ENCODE data around the gene LARP4.
"Not testable (repeated sequence)": the region's sequence is repeated elsewhere in the genome, so short reads cannot be mapped to it uniquely, and the experiment has no call there.

Gene LARP4

DNA sequence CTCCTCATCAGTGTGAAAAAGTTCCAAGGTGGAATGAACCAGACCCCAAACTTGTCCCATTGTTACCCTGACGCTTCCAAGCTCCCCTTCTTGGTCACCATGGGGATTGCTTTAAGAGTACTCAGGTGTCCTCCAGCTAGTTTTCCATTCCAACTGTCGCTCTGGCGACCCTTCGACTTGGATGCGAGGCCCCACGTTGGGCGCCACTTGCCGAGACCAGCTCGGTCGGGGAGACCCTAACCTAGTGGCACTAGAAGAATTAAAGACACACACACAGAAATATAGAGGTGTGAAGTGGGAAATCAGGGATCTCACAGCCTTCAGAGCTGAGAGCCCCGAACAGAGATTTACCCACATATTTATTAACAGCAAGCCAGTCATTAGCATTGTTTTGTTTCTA is 97.4 kb downstream of the LARP4 start:
- DNase-seq, result not testable (repeated sequence)

DNA sequence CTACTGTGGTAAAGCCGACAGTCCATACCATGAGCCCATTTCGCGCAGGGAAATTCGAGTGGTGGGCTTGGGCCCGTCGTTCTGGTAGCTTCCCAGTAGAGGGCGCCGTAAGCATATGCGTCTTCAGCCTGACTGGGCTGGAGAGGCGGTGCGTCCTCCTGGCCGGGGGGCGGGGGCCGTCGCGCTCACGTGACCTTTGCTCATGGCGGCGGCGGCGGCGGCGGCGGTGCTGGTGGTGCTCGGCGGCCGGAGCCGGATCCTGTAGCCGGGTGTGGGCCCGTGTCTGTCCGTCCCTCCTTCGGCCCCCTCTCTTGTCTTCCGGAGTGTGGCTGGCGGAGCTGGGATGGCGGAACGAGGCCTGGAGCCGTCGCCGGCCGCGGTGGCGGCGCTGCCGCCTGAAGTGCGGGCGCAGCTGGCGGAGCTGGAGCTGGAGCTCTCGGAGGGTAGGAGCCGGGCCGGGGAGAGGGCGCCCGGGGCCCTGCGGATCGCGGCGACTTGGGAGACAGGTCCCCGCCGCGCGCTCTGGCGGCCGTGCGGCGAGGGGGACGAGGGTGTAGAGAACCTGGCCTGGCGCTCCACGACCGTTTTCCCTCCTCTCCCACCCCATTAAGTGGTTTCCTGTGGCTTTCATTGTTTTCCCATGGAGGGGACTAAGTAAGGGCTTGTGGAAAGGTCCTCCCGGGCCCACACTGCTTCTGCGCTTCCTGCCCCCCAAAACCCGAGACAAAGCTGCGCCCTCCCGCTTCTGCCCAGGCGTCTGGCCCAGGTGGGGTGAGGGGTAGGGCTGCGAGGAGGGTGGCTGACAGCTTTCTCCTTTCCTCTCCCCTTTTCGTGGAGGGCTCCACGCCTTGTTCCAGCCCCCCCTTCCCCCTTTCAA is 104.4 kb downstream of the LARP4 start, which contains the start of gene DIP2B:
Gene DIP2B, plus strand, starts transcription at position 188 of the 877 bp plus-strand sequence. Its CDS starts 156 bp downstream, at position 344.
- DNase-seq, result peak; percentile 80

DNA sequence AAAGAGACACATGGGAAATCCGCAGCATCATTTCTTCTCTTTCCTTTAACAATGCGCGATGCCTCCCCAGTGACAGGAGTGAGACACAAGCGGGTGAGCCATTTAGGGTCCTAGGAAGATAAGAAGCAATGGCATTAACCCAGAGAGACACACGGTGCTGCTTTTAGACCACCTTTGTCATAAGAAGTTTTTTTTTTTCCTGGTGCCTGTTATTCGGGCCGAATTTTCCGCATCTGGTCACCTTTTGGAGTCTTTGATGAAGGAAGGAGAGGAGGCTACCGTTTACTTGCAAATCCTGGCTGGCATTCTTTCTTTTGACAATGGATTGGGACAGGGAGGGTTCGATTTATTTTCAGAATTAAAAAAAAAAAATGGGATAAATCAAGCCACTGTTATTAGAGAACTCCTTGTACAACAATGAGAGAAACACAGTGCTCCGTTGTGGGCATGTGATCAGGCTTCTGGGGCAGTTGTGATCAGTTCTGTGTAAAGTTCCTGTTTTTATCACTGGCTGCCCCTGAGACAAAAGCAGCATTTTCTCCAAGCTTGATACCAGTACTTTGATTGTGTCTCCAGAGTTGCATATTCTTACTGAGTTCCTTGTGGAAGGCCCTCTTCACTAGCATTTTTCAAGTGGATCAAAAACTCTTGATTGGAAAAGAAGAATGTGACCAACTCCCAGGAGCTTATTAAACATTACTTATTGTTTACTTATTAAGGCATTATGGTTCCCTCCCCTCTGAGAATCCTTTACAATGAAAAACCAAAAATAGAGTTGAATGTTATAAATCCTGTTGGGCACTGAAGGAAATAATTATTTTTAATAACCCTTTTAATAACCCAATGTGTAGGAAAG is 105.2 kb downstream of the LARP4 start:
- DNase-seq, result no peak

DNA sequence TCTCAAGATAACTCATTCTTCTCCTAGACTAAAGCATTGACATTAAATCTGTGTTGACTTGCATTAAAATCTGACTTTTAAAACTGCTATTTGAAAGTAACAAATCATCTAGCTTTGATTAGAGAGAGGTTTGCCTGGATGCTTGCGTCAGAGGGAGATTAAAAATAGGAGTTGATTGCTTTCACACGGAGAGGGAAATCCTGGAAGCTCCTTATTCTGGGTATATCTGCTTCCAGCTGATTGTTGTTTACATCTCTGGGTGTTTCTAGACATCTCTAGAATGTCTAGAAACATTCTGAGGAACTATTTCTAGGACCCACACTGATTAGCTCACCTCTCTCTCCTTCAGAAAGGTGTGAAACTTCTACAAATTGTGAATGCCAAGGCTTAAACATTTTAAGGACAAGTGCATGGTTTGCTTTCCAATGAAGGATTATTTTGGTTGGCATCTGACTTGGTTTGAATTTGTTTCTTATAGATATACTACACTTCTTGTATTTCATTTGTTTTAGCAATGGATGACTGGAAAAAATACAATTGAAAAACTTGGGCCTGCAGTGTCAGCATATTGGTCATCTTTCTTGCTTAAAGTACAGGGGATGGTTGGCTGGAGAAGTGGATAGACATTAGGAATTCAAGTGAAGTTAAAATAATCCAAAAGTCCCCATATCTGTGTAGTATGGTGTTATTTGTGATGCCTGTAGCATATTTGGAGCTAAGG is 106.2 kb downstream of the LARP4 start:
- DNase-seq, result no peak

DNA sequence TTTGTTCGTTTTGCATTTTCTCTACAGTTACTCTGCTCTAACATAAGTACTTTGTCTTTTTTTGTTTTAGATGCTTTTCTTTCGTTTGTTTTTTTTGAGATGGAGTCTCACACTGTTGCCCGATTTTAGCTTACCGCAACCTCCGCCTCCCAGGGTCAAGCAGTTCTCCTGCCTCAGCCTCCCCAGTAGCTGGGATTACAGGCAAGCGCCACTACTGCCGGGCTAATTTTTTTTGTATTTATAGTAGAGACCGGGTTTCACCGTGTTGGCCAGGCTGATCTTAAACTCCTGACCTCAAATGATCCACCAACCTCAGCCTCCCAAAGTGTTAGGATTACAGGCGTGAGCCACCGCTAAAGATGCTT is 106.8 kb downstream of the LARP4 start:
- no peak for DNase-seq

DNA sequence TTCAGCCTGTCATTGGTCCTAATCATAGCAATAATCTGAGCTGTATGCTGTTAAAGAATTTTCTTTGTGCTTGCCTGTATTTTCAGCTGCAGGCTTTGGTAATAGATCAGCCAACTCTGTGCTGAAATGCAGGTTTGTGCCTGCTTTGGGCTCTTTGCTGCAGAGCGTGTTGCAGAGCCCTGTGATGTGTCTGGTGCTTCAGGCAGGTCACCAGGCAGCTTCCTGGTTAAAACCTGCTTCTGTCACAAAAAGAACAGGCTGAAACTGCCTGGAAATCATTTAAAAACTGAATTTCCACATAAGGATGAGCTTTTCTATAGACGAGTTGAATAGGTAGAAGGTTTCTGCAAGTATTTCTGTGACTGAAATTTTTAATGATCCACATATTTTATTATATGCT is 107.2 kb downstream of the LARP4 start:
- no peak for DNase-seq

DNA sequence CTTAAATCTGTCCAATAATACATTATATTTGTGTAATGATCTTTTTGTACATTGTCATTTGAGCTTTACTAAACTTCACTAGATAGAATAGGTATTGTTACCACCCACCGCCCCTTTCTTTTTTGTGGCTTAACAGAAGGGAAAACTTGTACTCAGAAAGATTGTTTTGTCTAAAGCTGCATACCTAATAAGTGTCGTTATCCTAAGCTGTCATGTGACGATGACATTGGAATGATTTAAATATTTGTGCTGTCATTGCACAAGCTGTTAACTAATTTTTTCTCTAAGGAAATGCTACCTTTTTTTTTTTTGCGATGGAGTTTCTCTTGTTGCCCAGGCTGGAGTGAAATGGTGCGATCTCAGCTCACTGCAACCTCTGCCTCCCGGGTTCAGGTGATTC is 107.7 kb downstream of the LARP4 start:
- no peak for DNase-seq

DNA sequence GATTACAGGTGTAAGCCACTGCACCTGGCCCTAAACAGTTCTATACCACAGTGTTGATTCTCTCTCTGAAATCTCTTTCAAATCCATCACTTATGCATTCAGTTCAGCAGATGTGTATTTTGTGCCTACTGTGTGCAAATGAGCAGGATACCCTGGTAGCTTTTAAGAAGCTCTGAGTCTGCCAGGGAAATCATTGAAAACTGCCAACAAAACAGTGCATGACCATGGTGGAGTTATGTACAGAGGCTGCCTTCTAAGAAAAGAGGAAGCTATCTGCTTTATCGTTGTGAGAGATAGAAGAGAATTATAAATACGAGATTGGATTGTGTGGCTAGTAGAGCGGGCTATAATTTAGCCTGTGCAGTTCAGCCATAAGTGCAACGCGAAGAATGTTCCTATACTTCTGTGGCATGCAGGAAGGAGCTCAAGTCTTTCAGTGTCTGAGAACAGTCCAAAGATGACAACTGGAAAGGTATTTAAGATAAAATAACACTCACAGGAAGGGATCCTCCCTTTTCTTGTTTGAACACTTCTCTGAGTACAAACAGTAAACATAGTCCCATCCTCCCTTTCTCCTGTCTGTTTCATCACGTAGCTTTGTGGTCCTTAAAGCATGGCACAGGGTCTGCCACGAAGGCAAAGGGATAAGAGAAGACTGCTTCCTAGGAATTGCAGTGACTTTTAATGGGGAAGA is 108.4 kb downstream of the LARP4 start:
- no peak for DNase-seq

DNA sequence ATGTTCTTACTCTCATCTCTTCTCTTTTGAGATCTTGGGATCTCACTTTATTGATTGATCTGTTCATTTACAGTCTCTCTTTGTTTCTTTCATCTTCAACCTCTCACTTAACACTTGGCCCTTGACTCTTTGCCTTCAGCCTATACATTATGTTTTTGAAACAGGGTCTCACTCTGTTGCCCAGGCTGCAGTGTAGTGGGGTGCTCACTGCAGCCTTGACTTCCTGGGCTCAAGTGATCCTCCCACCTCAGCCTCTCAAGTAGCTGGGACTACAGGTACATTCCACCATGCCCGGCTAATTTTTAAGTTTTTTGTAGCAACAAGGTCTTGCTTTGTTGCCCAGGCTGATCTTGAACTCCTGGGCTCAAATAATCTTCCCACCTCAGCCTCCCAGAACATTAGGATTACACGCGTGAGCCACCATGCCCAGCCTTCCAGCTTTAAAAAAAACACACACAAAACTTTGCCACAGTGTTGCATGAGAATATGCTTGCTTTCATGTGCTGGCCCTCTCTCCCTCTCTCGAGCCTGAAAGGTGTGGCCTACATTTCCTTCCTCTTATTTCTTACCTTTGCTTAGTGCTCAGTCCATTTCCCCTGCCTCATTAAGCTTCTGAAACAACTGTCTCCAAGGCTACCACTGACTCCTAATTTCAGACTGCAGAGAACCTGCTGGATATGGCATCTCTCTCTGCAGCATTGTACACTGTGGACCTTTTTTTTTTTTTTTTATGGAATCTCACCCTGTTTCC is 114.0 kb downstream of the LARP4 start:
- DNase-seq, result no peak

DNA sequence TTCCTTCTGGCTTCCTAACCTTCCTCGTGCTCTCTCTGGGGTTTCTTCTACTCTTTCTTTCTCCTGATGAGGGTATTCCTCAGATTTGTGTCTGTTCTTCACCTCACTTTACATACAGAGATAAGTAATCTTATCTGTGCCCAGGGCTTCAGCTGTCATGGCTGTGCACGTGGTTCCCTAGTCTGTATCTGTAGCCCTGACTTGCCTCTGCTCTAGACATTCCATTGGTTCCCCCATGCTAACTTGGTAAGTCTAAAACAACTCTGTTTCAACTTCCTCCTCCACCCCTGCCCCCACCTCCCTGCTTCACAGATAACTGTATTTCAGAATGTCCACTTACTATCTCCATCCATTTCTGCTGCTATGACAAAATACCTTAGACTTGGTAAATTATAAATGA is 114.9 kb downstream of the LARP4 start:
- no peak for DNase-seq

DNA sequence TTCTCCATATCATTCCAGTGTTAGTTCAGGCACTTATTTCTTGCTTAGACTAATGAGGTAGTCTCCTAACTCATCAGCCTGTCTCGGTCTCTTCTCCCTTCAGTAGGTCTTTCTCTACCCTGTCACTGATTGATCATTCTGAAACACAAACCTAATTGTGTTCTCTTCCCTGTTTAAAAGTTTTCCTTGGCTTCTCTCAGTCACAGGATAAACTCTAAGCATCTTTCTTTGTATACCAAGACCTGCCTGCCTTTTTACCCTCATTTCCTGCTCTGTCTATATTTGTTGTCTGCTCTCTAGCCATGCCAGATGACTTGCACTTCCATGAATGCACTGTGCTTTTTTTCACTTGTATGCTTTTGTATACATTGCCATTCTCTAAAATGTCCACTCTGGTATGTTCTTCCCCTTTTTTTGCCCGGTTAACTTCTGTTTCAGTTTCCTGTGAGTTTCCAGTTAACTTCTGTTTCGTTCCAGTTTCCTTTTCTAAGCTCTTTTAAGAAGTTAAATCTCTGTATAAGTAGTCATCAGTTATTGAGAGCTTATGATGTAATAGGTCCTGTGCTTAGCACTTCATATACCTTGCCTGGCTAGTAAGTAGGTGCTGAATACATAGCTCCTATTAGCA is 116.8 kb downstream of the LARP4 start:
- no peak for DNase-seq

DNA sequence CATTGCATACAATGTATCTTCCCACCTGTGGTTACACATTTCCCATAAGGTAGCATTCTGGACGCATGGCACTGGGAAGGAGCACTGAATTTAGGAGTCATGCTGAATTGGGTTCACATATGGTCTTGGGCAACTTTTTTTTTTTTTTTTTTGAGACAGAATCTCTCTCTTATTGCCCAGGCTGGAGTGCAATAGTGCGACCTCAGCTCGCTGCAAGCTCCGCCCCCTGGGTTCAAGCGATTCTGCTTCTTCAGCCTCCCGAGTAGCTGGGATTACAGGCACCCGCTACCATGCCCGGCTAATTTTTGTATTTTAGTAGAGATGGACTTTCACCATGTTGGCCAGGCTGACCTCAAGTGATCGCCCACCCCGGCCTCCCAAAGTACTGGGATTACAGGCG is 117.4 kb downstream of the LARP4 start:
- no peak for DNase-seq

DNA sequence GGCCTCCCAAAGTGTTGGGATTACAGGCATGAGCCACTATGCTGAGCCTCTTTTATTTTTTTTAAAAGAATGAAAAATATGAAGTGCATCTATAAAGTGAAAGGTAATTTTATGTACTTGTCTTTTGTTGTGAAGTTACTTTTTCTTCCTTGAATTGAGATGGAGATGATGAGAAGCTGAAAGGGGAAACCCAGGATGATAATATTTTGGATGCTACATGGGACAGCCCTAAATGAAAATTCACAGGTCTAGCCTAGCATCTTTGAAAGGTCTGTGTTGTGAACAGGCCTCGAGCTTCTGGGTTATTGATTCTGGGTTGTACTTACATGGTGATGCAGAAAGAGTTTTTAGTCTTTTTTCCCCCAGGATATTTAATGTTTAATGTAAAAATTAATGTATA is 118.7 kb downstream of the LARP4 start:
- DNase-seq, result no peak

DNA sequence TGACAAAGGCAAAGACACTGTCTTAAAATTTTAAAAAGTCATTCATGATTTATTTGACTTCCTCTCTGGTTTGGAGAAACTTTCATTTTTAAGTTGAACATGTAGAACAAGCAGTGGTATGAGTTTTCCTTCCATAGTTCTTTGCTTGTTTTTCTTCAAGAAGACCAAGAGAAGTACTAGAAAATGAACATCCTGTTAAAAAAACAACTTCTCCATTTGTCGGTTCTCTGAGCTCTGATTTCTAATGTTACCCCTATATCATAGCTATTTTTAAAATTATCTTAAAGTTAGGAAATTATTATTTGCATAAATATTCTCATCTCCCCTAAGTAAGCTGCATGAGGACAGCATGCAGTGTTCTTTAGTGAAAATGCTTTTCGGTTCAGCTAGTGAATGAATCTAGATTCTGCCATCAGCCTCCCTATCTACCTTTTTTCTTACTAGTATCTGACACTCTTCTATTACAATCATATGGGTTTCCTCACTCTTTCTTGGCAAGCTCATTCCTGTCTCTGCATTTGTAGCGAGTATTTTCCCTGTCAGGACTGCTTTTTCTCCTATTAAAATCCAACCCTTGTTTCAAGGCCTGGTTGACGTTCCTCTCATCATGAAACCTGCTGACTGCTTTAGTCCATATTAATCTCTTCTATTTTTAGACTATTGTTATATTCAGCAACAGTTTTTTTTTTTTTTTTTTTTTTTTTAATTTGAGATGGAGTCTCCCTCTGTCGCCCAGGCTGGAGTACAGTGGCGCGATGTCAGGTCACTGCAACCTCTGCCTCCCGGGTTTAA is 119.9 kb downstream of the LARP4 start:
- DNase-seq, result no peak

DNA sequence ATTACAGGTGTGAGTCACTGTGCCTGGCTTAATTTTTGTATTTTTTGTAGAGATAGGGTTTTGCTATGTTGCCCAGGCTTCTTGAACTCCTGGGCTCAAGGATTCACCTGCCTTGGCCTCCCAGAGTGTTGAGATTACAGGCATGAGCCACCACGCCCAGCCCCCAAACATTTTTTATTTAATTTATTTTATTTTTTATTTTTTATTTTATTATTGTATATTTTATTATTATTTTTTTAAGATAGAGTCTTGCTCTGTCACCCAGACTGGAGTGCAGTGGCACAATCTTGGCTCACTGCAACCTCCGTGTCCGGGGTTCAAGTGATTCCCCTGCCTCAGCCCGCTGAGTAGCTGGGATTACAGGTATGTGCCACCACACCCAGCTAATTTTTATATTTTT is 121.1 kb downstream of the LARP4 start:
- DNase-seq, result not testable (repeated sequence)

DNA sequence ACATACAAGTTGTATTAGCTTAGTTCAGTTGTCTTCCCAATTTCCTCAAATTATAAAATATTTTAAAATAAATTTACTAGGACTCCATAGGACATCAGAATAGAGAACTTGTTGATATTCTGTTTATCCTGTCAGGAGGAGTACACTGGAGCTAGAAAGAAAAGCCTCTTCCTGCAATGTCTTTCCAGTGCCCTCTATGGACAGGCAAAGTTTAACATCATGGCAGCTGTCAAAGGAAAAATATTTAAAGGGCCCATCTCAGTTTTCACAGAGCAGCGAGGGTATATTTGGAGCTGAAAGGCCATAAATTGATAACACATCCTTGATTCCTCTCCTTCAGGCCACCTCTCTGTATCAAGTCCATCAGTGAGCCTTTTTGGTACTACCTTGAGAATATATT is 123.1 kb downstream of the LARP4 start:
- no peak for DNase-seq

DNA sequence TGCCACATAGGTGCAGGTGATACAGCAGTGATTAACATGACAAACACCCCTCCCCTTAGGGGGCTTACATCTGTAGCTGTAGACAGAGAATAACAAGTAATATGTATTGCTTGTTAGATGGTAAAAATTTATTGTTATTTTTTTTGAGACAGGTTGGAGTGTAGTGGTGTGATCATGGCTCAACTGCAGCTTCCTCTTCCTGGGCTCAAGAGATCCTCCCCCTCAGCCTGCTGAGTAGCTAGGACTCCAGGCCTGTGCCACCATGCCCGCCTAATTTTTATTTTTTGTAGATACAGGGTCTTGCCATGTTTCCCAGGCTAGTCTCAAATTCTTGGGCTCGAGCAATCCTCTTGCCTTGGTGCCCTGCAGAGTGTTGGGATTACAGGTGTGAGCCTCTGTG is 123.9 kb downstream of the LARP4 start:
- DNase-seq, result no peak

DNA sequence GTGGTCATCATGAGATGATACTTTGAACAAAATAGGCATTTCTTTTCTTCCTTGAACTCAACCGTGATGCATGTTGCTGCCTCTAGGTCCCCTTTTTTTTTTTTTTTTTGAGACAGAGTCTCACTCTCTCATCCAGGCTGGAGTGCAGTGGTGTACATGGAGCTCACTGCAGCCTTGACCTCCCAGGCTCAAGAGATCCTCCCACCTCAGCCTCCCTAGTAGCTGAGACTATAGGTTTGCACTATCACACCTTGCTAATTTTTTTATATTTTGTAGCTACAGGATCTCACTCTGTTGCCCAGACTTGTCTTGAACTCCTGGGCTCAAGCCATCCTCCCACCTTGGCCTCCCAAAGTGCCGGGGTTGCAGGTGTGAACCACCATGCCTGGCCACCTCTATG is 124.7 kb downstream of the LARP4 start:
- no peak for DNase-seq

DNA sequence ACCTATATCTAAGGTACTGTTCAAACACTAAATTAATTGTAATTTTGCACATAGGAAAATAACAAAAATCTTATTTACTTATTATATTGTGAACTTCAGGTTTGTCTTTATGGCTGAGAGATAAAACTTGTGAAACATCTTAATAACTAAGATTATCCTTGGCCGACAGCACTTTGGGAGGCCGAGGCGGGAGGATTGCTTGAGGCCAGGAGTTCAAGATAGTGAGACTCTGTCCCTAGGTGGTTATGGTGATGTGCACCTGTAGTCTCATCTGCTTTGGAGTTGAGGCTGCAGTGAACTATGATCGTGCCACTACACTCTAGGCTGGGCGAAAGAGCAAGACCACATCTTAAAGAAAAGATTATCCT is 126.7 kb downstream of the LARP4 start:
- DNase-seq, result no peak

DNA sequence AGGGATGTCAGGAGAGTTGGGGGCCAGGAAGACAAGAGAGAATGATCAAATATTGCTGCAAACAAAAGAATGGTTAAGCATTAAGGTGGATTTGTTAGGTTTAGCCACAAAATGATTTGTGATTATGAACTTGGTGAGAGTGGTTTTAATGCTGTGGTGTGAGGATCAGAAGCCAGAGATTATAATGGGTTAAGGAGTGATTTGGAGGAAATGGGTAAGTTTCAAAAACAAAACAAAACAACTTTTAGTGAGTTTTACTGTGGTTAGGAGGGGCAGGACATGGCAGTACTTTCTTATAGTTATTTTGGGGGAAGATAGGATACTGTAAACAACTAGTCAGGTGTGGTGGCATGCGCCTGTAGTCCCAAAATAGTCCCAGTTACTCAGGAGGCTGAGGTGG is 128.1 kb downstream of the LARP4 start:
- DNase-seq, result no peak

DNA sequence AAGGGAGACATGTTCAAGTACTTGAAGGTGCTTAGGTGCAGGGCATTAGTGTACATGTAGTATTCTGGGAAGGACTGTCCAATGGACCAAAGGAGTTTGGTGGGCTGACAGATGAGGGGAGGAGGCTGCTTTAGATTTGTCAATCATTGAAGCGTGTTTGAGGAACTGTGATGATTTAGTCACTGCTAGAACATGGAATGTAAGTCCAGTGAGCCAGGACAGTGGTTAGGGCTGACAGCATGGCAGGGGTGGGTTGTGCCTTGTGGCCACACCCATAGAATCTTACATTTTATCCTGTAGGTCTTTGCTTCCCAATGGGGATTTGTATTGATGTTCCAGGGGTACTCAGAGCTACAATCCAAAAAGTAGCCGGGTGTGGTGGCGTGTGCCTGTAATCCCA is 128.7 kb downstream of the LARP4 start:
- DNase-seq, result no peak

All from amniotic stem cell (primary cell).